ENCODE measurements around the gene SOX6.

SOX6 gene

GRCh38 chr11:16180868-16181267 lies 175.5 kb downstream of the SOX6 start:
- DNase-seq = no peak
- H3K27ac Mint-ChIP-seq = no peak overlapping the region
- H3K4me3 Mint-ChIP-seq = no peak overlapping the region
- no peaks in the 10 kb centered on the region for H3K9me3 Mint-ChIP-seq
- H3K4me1 Mint-ChIP-seq = peaks cover 22% of the 10 kb centered on the region
- H3K36me3 Mint-ChIP-seq (ENCODE audit: low read depth) = no peaks in the 10 kb centered on the region
- no peak for TF ChIP-seq CTCF (IDR thresholded peaks at IDR 0.05)
- no peaks in the 10 kb centered on the region for H3K27me3 Mint-ChIP-seq (ENCODE audit: low read depth, poor library complexity)

- Mint-ChIP-seq H3K27ac (no peak overlapping the region), H3K4me3 (no peak overlapping the region)
- no peak for TF ChIP-seq CTCF (IDR thresholded peaks at IDR 0.05)
These were observed 176.7 kb downstream of the SOX6 start for GRCh38 chr11:16179676-16180075.

GRCh38 chr11:16178273-16178672 lies 178.1 kb downstream of the SOX6 start:
- no peak for DNase-seq
- Mint-ChIP-seq H3K4me3 (no peak overlapping the region), H3K36me3 (ENCODE audit: low read depth) (no peaks in the 10 kb centered on the region), H3K27me3 (ENCODE audit: low read depth, poor library complexity) (no peaks in the 10 kb centered on the region), H3K27ac (no peak overlapping the region), H3K9me3 (no peaks in the 10 kb centered on the region), H3K4me1 (peaks cover 17% of the 10 kb centered on the region)
- no peak for TF ChIP-seq CTCF (IDR thresholded peaks at IDR 0.05)

More at GRCh38 chr11:16179676-16180075, 176.7 kb downstream of the SOX6 start:
- no peak for DNase-seq
- H3K27me3 Mint-ChIP-seq (ENCODE audit: low read depth, poor library complexity) = no peaks in the 10 kb centered on the region
- no peaks in the 10 kb centered on the region for H3K9me3 Mint-ChIP-seq
- no peaks in the 10 kb centered on the region for H3K36me3 Mint-ChIP-seq (ENCODE audit: low read depth)
- H3K4me1 Mint-ChIP-seq = peaks cover 19% of the 10 kb centered on the region

- Mint-ChIP-seq H3K9me3 (no peaks in the 10 kb centered on the region), H3K4me1 (peaks cover 18% of the 10 kb centered on the region), H3K27me3 (ENCODE audit: low read depth, poor library complexity) (no peaks in the 10 kb centered on the region), H3K36me3 (ENCODE audit: low read depth) (no peaks in the 10 kb centered on the region), H3K4me3 (no peak overlapping the region), H3K27ac (no peak overlapping the region)
- no peak for DNase-seq
- TF ChIP-seq CTCF (IDR thresholded peaks at IDR 0.05) = no peak
These were observed 178.7 kb downstream of the SOX6 start for GRCh38 chr11:16177688-16178087.

- Mint-ChIP-seq H3K9me3 (no peaks in the 10 kb centered on the region), H3K4me1 (peaks cover 42% of the 10 kb centered on the region), H3K27ac (no peak overlapping the region), H3K27me3 (ENCODE audit: low read depth, poor library complexity) (no peaks in the 10 kb centered on the region), H3K36me3 (ENCODE audit: low read depth) (no peaks in the 10 kb centered on the region), H3K4me3 (no peak overlapping the region)
- DNase-seq = no peak
- no peak for TF ChIP-seq CTCF (IDR thresholded peaks at IDR 0.05)
These were observed 182.5 kb downstream of the SOX6 start for GRCh38 chr11:16173798-16174197.

GRCh38 chr11:16171882-16172281 lies 184.5 kb downstream of the SOX6 start:
- H3K36me3 Mint-ChIP-seq (ENCODE audit: low read depth) = no peaks in the 10 kb centered on the region
- peaks cover 28% of the 10 kb centered on the region for H3K4me1 Mint-ChIP-seq
- no peak overlapping the region for H3K27ac Mint-ChIP-seq
- TF ChIP-seq CTCF (IDR thresholded peaks at IDR 0.05) = no peak
- H3K27me3 Mint-ChIP-seq (ENCODE audit: low read depth, poor library complexity) = no peaks in the 10 kb centered on the region
- H3K4me3 Mint-ChIP-seq = no peak overlapping the region
- H3K9me3 Mint-ChIP-seq = no peaks in the 10 kb centered on the region
- DNase-seq = no peak

Data from nephron progenitor cell (in vitro differentiated cells).